ENCODE results near the gene SLC27A5. TPM values are rescaled to one million over a fixed set of nuclear protein-coding genes. Genes with fewer than 3 reads are reported as not detected.

Gene SLC27A5
- total and polyA plus RNA-seq, 2 of the 13 experiments (the other 11 are each of a cell fraction or from before 2014, with no cell fraction given): 30.3 to 40.2 TPM

- TF ChIP-seq ZNF703 (CRISPR knock-in tag; IDR thresholded peaks at IDR 0.05; ENCODE audit: borderline replicate concordance) (peak; percentile 95), ZBTB33 (CRISPR knock-in tag; IDR thresholded peaks at IDR 0.05) (peak; percentile 75), ATF2 (CRISPR knock-in tag; IDR thresholded peaks at IDR 0.05) (peak; percentile 94), SAFB2 (CRISPR knock-in tag; IDR thresholded peaks at IDR 0.05; ENCODE audit: borderline replicate concordance, low read depth) (peak; percentile 62), RFX3 (CRISPR knock-in tag; IDR thresholded peaks at IDR 0.05) (peak; percentile 54; the same call in 1 of the 2 replicates), ZFP36L2 (CRISPR knock-in tag; IDR thresholded peaks at IDR 0.05) (no peak), KAT8 (CRISPR knock-in tag; IDR thresholded peaks at IDR 0.05) (peak; percentile 99), KIAA2018 (CRISPR knock-in tag; IDR thresholded peaks at IDR 0.05; ENCODE audit: borderline replicate concordance) (peak; percentile 78; the same call in 1 of the 2 replicates), POLR2G (IDR thresholded peaks at IDR 0.05; ENCODE audit: low read depth, low read length) (peak; percentile 78)
- TF ChIP-seq, protein P1, sequence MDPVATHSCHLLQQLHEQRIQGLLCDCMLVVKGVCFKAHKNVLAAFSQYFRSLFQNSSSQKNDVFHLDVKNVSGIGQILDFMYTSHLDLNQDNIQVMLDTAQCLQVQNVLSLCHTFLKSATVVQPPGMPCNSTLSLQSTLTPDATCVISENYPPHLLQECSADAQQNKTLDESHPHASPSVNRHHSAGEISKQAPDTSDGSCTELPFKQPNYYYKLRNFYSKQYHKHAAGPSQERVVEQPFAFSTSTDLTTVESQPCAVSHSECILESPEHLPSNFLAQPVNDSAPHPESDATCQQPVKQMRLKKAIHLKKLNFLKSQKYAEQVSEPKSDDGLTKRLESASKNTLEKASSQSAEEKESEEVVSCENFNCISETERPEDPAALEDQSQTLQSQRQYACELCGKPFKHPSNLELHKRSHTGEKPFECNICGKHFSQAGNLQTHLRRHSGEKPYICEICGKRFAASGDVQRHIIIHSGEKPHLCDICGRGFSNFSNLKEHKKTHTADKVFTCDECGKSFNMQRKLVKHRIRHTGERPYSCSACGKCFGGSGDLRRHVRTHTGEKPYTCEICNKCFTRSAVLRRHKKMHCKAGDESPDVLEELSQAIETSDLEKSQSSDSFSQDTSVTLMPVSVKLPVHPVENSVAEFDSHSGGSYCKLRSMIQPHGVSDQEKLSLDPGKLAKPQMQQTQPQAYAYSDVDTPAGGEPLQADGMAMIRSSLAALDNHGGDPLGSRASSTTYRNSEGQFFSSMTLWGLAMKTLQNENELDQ (CRISPR knock-in tag; IDR thresholded peaks at IDR 0.05; ENCODE audit: borderline replicate concordance): peak; percentile 51; the same call in 1 of the 2 replicates
- TF ChIP-seq, protein P2, sequence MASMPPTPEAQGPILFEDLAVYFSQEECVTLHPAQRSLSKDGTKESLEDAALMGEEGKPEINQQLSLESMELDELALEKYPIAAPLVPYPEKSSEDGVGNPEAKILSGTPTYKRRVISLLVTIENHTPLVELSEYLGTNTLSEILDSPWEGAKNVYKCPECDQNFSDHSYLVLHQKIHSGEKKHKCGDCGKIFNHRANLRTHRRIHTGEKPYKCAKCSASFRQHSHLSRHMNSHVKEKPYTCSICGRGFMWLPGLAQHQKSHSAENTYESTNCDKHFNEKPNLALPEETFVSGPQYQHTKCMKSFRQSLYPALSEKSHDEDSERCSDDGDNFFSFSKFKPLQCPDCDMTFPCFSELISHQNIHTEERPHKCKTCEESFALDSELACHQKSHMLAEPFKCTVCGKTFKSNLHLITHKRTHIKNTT (CRISPR knock-in tag; IDR thresholded peaks at IDR 0.05): 0 out of 2 replicates have a peak, but pooled peaks have one; percentile 57
Measured at GRCh38 chr19:58519355-58520256, 7.8 kb upstream of the SLC27A5 start, which contains the start of gene ZBTB45 (continued).

Measured in HepG2 (cell line).